ENCODE results near the gene NLRP5.

DNA sequence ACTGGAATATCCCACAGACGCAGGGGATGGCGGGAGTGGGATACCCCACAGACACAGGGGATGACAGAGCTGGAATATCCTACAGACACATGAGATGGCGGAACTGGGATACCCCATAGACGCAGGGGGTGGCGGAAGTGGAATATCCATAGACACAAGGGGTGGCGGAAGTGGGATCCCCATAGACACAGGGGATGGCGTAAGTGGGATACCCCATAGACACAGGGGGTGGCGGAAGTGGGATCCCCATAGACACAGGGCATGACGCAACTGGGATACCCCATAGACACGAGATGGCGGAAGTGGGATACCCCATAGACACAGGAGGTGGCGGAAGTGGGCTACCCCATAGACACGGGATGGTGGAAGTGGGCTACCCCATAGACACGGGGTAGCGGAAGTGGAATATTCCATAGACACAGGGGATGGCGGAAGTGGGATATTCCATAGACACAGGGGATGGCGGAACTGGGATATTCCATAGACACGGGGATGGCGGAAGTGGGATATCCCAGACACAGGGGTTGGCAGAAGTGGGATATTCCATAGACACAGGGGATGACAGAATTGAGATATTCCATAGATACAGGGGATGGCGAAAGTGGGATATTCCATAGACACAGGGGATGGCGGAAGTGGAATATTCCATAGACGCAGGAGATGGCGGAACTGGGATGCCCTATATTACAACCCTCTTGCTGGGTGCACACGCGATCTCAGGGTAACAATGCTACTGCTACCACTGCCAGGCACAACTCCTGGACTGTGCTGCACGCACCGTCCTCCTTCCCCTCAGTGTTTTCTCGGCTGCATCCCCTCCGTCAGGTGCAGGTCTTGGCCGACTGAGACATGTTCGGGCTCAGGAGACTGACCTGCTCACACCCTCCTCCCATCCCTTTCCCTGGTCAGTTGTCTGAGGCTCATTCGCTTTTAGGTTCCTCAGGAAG lies 106.4 kb downstream of the NLRP5 start:
- no peak for TF ChIP-seq EZH2 (IDR thresholded peaks at IDR 0.05; ENCODE audit: borderline replicate concordance, low read depth, low read length, severe bottlenecking)
- TF ChIP-seq, protein P1, sequence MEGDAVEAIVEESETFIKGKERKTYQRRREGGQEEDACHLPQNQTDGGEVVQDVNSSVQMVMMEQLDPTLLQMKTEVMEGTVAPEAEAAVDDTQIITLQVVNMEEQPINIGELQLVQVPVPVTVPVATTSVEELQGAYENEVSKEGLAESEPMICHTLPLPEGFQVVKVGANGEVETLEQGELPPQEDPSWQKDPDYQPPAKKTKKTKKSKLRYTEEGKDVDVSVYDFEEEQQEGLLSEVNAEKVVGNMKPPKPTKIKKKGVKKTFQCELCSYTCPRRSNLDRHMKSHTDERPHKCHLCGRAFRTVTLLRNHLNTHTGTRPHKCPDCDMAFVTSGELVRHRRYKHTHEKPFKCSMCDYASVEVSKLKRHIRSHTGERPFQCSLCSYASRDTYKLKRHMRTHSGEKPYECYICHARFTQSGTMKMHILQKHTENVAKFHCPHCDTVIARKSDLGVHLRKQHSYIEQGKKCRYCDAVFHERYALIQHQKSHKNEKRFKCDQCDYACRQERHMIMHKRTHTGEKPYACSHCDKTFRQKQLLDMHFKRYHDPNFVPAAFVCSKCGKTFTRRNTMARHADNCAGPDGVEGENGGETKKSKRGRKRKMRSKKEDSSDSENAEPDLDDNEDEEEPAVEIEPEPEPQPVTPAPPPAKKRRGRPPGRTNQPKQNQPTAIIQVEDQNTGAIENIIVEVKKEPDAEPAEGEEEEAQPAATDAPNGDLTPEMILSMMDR (IDR thresholded peaks at IDR 0.05; ENCODE audit: borderline replicate concordance, extremely low read depth, low read length, poor library complexity, severe bottlenecking), result no peak

Measured in DND-41 (cell line).